HG03378 (cell line): Measurements from ENCODE around the gene HRH2.
"Not testable (repeated sequence)": the region's sequence is repeated elsewhere in the genome, so short reads cannot be mapped to it uniquely, and the experiment has no call there.

Experiments
- ATAC-seq: cut with Tn5 transposase; IDR thresholded peaks from one replicate; pipeline ENCODE4 v1.9.1; 2021; ENCODE audit warnings: mild to moderate bottlenecking, moderate library complexity; ENCODE audit not compliant: unreplicated experiment

The HRH2 gene

GRCh38 chr5:175711472-175712312 lies 53.8 kb downstream of the HRH2 start:
- no peak for ATAC-seq

- ATAC-seq = no peak
These were observed 54.4 kb downstream of the HRH2 start for GRCh38 chr5:175712313-175712680.

- ATAC-seq = no peak
These were observed 54.8 kb downstream of the HRH2 start for GRCh38 chr5:175712681-175713085.

- no peak for ATAC-seq
These were observed 56.1 kb downstream of the HRH2 start for GRCh38 chr5:175713930-175714329.

- no peak for ATAC-seq
These were observed 56.7 kb downstream of the HRH2 start for GRCh38 chr5:175714479-175715085.

GRCh38 chr5:175715627-175716522 lies 58.0 kb downstream of the HRH2 start:
- no peak for ATAC-seq

GRCh38 chr5:175717837-175718236 lies 60.0 kb downstream of the HRH2 start:
- no peak for ATAC-seq

- no peak for ATAC-seq
These were observed 60.7 kb downstream of the HRH2 start for GRCh38 chr5:175718401-175719108.

- ATAC-seq = not testable (repeated sequence)
These were observed 61.2 kb downstream of the HRH2 start for GRCh38 chr5:175719109-175719432.

GRCh38 chr5:175724314-175725275 lies 66.7 kb downstream of the HRH2 start:
- ATAC-seq = no peak

- ATAC-seq = no peak
These were observed 70.4 kb downstream of the HRH2 start for GRCh38 chr5:175728316-175728715.

- ATAC-seq = no peak
These were observed 71.3 kb downstream of the HRH2 start for GRCh38 chr5:175728885-175729828.

- ATAC-seq = peak; percentile 61
These were observed 72.0 kb downstream of the HRH2 start for GRCh38 chr5:175729829-175730277.

- no peak for ATAC-seq
These were observed 73.3 kb downstream of the HRH2 start for GRCh38 chr5:175731172-175731571.

- ATAC-seq = no peak
These were observed 74.0 kb downstream of the HRH2 start for GRCh38 chr5:175731756-175732465.

GRCh38 chr5:175733017-175733416 lies 75.1 kb downstream of the HRH2 start:
- ATAC-seq = no peak

GRCh38 chr5:175734016-175734415 lies 76.1 kb downstream of the HRH2 start:
- ATAC-seq = no peak

- no peak for ATAC-seq
These were observed 76.6 kb downstream of the HRH2 start for GRCh38 chr5:175734501-175734900.
